ENCODE results near the gene WDR18.

DNA sequence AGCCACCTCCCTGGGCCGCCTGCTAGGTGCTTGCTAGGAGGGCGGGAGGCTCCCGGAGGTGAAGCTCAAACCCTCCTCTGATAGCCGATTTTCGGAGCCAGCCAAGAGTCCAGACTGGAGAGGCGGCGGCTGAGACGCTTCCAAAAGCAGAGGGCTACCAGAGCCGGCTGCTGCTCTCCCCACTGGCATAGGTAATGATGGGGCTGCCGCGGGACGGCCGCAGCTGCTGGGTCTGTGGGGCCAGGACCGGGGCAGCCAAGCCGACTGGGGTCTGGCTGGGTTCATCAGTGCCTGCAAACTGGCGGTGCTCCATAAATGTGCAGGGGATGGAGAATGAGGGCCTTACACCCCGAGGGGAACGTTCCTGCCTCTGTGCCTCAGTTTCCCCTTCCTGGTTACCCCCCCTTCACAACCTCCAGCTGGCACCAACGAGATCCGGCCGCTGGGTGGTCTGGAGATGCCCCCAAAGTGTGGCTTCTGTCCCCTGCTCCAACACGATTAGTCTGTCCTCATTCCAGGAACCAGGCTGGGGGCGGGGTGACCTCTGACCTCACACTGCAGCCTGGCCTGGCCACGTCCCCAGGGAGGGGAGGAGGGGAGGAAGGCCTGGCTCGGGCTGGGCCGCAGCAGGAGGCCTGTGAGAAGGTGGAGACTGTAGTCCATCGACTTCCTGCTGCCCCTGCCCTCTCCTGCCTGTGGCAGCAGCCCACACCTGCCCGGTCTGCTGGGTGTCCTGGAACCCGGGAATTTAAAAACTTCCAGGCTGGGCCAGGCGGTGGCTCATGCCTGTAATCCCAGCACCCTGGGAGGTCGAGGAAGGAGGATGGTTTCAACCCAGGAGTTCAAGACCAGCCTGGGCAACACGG lies 3.8 kb upstream of the WDR18 start:
- TF ChIP-seq, protein P1, sequence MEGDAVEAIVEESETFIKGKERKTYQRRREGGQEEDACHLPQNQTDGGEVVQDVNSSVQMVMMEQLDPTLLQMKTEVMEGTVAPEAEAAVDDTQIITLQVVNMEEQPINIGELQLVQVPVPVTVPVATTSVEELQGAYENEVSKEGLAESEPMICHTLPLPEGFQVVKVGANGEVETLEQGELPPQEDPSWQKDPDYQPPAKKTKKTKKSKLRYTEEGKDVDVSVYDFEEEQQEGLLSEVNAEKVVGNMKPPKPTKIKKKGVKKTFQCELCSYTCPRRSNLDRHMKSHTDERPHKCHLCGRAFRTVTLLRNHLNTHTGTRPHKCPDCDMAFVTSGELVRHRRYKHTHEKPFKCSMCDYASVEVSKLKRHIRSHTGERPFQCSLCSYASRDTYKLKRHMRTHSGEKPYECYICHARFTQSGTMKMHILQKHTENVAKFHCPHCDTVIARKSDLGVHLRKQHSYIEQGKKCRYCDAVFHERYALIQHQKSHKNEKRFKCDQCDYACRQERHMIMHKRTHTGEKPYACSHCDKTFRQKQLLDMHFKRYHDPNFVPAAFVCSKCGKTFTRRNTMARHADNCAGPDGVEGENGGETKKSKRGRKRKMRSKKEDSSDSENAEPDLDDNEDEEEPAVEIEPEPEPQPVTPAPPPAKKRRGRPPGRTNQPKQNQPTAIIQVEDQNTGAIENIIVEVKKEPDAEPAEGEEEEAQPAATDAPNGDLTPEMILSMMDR (IDR thresholded peaks at IDR 0.05; ENCODE audit: insufficient read depth, low read depth, low read length): no peak
- TF ChIP-seq EZH2 (IDR thresholded peaks at IDR 0.05; ENCODE audit: insufficient read depth, low read length): no peak
